OCI-LY7 (cell line): Measurements from ENCODE around the gene CERS4. TPM values are rescaled to one million over a fixed set of nuclear protein-coding genes. Genes with fewer than 3 reads are reported as not detected.

Experiments used
- BruUV-seq: library from RNA; stranded (reverse); fragments of 400-500 nt; replicated peaks from 2 replicates; lab custom pipeline; 2021; lab: Mats Ljungman, UMichigan
- CTCF ChIA-PET: fragments of 300-600 bp; sonication (Branson Sonifier 250); formaldehyde crosslinking; loops from one replicate; lab custom pipeline; 2022; ENCODE audit warnings: antibody characterized with exemption; ENCODE audit not compliant: unreplicated experiment; lab: Charles Lee
- POLR2A ChIA-PET: fragments of 300-600 bp; sonication (Branson Sonifier 250); formaldehyde crosslinking; loops from one replicate; lab custom pipeline; 2022; ENCODE audit warnings: antibody characterized with exemption; lab: Charles Lee
- DNase-seq: peaks from one replicate; pipeline ENCODE4 v3.0.0-alpha.2; 2015; ENCODE audit warnings: low spot score
- H2AFZ ChIP-seq: fragments of 200-600 bp; sonication (generic), shearing (Covaris generic); 2 replicates; pipeline ENCODE4 v1.6.1; 2014; ENCODE audit warnings: mild to moderate bottlenecking, antibody characterized with exemption, low read length, moderate library complexity
- H3K27ac ChIP-seq: fragments of 200-600 bp; sonication (generic); 2 replicates; pipeline ENCODE4 v1.5.1; 2014; ENCODE audit warnings: mixed run types, low read depth, mild to moderate bottlenecking, moderate library complexity, low read length, inconsistent platforms; ENCODE audit not compliant: poor library complexity, severe bottlenecking
- H3K36me3 ChIP-seq: fragments of 200-600 bp; sonication (generic); 2 replicates; pipeline ENCODE4 v1.6.1; 2014; ENCODE audit warnings: mild to moderate bottlenecking, antibody characterized with exemption, low read length, moderate library complexity, mixed read lengths; ENCODE audit not compliant: insufficient read depth
- H3K4me1 ChIP-seq: fragments of 200-600 bp; sonication (generic); 2 replicates; pipeline ENCODE4 v1.5.1; 2014; ENCODE audit warnings: mild to moderate bottlenecking, low read length; ENCODE audit not compliant: insufficient read depth, poor library complexity, severe bottlenecking
- H3K4me2 ChIP-seq: fragments of 200-600 bp; sonication (generic); 2 replicates; pipeline ENCODE4 v1.6.1; 2014; ENCODE audit warnings: mild to moderate bottlenecking, low read length
- H3K4me3 ChIP-seq: fragments of 200-600 bp; sonication (generic); 2 replicates; pipeline ENCODE4 v1.5.1; 2014; ENCODE audit warnings: mild to moderate bottlenecking, low read depth, low read length; ENCODE audit not compliant: poor library complexity, severe bottlenecking
- H3K79me2 ChIP-seq: fragments of 200-600 bp; sonication (generic); 2 replicates; pipeline ENCODE4 v1.6.1; 2016; ENCODE audit warnings: low read depth, mild to moderate bottlenecking, low read length, moderate library complexity, mixed read lengths; ENCODE audit not compliant: insufficient read depth
- H3K9me2 ChIP-seq: fragments of 200-600 bp; sonication (generic); 2 replicates; pipeline ENCODE4 v1.6.1; 2016; ENCODE audit warnings: mild to moderate bottlenecking, low read length, mixed read lengths; ENCODE audit not compliant: insufficient read depth
- H3K9me3 ChIP-seq: fragments of 200-600 bp; sonication (generic); 2 replicates; pipeline ENCODE4 v1.6.1; 2014; ENCODE audit warnings: mild to moderate bottlenecking, mixed run types, low read length, mixed read lengths
- H4K20me1 ChIP-seq: fragments of 200-600 bp; sonication (generic); 2 replicates; pipeline ENCODE4 v1.6.1; 2014; ENCODE audit warnings: mild to moderate bottlenecking, antibody characterized with exemption, low read length, moderate library complexity, mixed read lengths; ENCODE audit not compliant: insufficient read depth
- EZH2phosphoT487 ChIP-seq: fragments of 200-600 bp; sonication (generic); IDR thresholded peaks from 2 replicates; pipeline ENCODE4 v1.6.1; 2018; ENCODE audit warnings: low read depth, borderline replicate concordance, mild to moderate bottlenecking, mixed run types, antibody characterized with exemption, low read length, moderate library complexity, mixed read lengths
- intact Hi-C: fragments of 100-400 bp; cut with micrococcal nuclease; formaldehyde crosslinking; loops from one replicate; pipeline ENCODE4 v1.10.0; 2022; ENCODE audit not compliant: unreplicated experiment
- total RNA-seq, 2 experiments: library from RNA; depleted of rRNA in 1 of 2; stranded (reverse); fragments of >200 nt in 1 of 2; shearing (Covaris generic) in 1 of 2; gene quantifications; 2 replicates each; pipeline ENCODE4 v1.2.3, GENCODE V29; 2014 to 2022
- TF ChIP-seq, protein P1 (sequence below): fragments of 200-600 bp; sonication (generic); conservative IDR thresholded peaks from 2 replicates; pipeline ENCODE4 v1.5.1; 2014; ENCODE audit warnings: mild to moderate bottlenecking, antibody characterized with exemption, low read length, moderate library complexity, mixed read lengths

Gene CERS4
- total RNA-seq, 2 experiments from 2014 or later: 36.8 to 54.9 TPM

DNA sequence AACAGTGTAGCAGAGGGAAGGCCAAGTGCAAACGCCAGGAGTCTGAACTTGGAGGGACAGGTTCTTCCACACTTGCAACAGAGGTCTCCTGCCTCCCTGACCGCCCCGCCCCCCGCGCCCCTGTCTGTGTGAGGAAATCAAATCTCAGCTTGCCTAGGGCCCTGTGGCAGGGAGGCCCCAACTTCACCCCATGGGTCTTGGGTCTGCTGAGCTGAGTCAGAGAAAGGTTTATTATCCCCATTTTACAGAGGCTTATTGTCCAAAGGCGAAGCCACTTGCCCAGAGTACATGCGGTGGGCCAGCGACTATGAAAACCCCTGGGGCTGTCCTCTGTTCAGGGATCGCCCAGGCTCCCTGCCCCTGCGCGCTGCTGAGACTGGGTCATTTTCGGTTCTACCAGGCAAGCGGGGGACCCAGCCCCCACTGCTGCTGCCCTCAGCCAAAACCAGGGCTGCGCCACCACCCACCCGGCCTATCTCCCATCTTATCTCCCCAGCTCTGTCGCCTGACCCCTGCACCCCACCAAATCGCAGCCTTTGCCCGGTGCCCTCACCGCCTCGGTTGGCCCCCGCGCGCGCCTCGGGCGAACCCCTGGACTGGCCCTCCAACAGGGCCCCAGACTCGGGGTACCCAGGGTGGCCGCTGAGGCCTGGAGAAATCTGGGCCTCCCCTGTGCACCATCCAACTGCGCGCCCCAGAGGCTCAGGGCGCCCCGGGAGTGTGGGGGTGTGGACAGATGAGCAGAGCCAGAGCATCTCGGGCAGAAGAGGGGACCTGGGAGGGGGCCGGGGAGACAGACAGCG is 850 bp upstream of the CERS4 start:
- DNase-seq: no peak
- Histone ChIP-seq H3K4me2 (peak overlapping the region; percentile 75), H4K20me1 (no peaks in the 10 kb centered on the region), H3K9me3 (no peaks in the 10 kb centered on the region), H3K27ac (no peak overlapping the region), H2AFZ (peak overlapping the region; percentile 63), H3K79me2 (peaks cover 31% of the 10 kb centered on the region; the same call in 1 of the 2 replicates), H3K4me3 (peak overlapping the region; percentile 64), H3K4me1 (peaks cover 49% of the 10 kb centered on the region), H3K9me2 (no peaks in the 10 kb centered on the region), H3K36me3 (no peaks in the 10 kb centered on the region)
- intact Hi-C loops: no loop called here
- TF ChIP-seq, protein P1, sequence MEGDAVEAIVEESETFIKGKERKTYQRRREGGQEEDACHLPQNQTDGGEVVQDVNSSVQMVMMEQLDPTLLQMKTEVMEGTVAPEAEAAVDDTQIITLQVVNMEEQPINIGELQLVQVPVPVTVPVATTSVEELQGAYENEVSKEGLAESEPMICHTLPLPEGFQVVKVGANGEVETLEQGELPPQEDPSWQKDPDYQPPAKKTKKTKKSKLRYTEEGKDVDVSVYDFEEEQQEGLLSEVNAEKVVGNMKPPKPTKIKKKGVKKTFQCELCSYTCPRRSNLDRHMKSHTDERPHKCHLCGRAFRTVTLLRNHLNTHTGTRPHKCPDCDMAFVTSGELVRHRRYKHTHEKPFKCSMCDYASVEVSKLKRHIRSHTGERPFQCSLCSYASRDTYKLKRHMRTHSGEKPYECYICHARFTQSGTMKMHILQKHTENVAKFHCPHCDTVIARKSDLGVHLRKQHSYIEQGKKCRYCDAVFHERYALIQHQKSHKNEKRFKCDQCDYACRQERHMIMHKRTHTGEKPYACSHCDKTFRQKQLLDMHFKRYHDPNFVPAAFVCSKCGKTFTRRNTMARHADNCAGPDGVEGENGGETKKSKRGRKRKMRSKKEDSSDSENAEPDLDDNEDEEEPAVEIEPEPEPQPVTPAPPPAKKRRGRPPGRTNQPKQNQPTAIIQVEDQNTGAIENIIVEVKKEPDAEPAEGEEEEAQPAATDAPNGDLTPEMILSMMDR: no peak
- TF ChIP-seq EZH2phosphoT487: no peak
- CTCF ChIA-PET: no interaction called here
- POLR2A ChIA-PET: no interaction called here
- BruUV-seq: no TSS peak

DNA sequence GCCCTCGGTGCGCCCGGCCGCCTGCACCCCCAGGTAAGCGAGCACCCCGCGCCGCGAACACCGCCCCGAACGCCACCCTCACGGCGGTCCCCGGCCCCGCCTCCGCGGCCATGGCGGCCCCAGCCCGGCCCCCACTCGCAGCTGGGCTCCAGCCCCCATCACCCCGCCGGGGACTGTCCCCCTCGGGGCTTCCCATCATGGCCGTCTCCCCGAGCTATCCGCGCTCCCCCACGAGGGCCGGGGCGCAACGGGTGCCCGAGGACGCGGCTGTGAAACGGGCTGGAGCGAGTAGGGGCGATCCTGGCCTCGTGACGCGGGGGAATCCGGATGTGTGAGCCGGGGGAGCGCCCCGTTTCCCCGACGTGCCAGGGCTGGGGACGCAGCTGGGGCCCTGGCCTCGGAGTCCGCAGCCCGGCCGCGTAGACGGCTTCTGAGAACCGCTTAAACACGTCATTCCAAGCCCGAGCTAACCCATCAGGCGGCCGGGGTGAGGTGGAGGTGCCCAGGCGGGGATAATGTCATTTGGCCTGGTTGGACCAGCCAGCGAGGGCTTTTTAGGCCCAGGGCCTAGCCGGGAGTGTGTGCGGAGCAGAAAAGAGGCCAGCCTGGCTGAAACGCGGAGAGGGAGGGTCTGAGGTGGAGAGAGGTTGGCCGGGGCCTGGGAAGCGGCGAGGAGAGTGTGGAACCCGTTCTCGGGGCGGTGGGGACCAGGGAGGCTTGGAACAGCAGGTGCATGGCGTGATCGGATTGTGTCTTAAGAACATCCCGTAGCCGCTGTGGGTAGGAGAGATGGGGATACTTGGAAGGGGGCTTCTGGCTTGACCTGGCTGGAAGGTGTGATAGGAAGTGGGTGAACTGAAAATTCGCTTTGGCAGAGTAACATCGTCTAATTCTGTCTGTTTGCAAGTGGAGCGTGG is 550 bp downstream of the CERS4 start:
- TF ChIP-seq, protein P1: no peak
- TF ChIP-seq EZH2phosphoT487: no peak
- CTCF ChIA-PET: interaction anchor here (0.5 to 0.6 kb wide), 2 partner anchors 12 to 266 kb away, joined by 4 read pairs; no protein-coding TSS in a partner anchor
- H4K20me1 ChIP-seq: no peaks in the 10 kb centered on the region
- DNase-seq: peak; percentile 58
- peak overlapping the region; percentile 39 for H2AFZ ChIP-seq
- H3K4me2 ChIP-seq: peak overlapping the region; percentile 96
- no peaks in the 10 kb centered on the region for H3K9me3 ChIP-seq
- H3K36me3 ChIP-seq: peaks cover 8% of the 10 kb centered on the region; the same call in 1 of the 2 replicates
- peak overlapping the region; percentile 79 for H3K27ac ChIP-seq
- no peaks in the 10 kb centered on the region for H3K9me2 ChIP-seq
- peaks cover 57% of the 10 kb centered on the region for H3K4me1 ChIP-seq
- POLR2A ChIA-PET: interaction anchor here (0.6 kb wide), 3 partner anchors 11 to 235 kb away, joined by 3 to 4 read pairs (median 3); partner anchors contain the start of gene HNRNPM
- H3K4me3 ChIP-seq: peak overlapping the region; percentile 86
- peaks cover 31% of the 10 kb centered on the region; the same call in 1 of the 2 replicates for H3K79me2 ChIP-seq
- BruUV-seq: no TSS peak
- intact Hi-C loops: loop anchor here (1.0 kb wide), 1 partner anchor 14 kb away; no protein-coding TSS in a partner anchor
